ENCODE measurements around the gene DFFA. TPM values are rescaled to one million over a fixed set of nuclear protein-coding genes. Genes with fewer than 3 reads are reported as not detected.
"Not testable (repeated sequence)": the region's sequence is repeated elsewhere in the genome, so short reads cannot be mapped to it uniquely, and the experiment has no call there.

Gene DFFA
- total and polyA plus RNA-seq, 8 donors, result 37.6 to 45.6 (median 42.3) TPM

GRCh38 chr1:10506677-10507047, 34.3 kb upstream of the DFFA start:
- no peak overlapping the region for H3K27ac ChIP-seq
- intact Hi-C loops (cut with DNase I), result no loop called here
- H3K27me3 ChIP-seq, result no peaks in the 10 kb centered on the region
- no peaks in the 10 kb centered on the region for H3K9me3 ChIP-seq
- H3K36me3 ChIP-seq, result no peaks in the 10 kb centered on the region
- peaks cover 21 to 40% of the 10 kb centered on the region in 2 donors for H3K4me1 ChIP-seq
- no peak for ATAC-seq
- DNase-seq, result no peak
- no peak for TF ChIP-seq CTCF (IDR thresholded peaks at IDR 0.05)
- no peak overlapping the region for H3K4me3 ChIP-seq

GRCh38 chr1:10506046-10506676, 33.8 kb upstream of the DFFA start:
- peaks cover 16 to 37% of the 10 kb centered on the region in 2 donors for H3K4me1 ChIP-seq
- DNase-seq; H3K27me3 ChIP-seq; intact Hi-C loops (cut with DNase I); H3K4me3 ChIP-seq; H3K9me3 ChIP-seq; ATAC-seq; H3K27ac ChIP-seq; H3K36me3 ChIP-seq: not testable (repeated sequence)

- Histone ChIP-seq H3K4me3 (no peak overlapping the region), H3K27me3 (no peaks in the 10 kb centered on the region), H3K36me3 (no peaks in the 10 kb centered on the region), H3K9me3 (no peaks in the 10 kb centered on the region), H3K27ac (no peak overlapping the region), H3K4me1 (peaks cover 4 to 24% of the 10 kb centered on the region in 2 donors)
- DNase-seq (no peak), ATAC-seq (no peak)
- TF ChIP-seq CTCF (IDR thresholded peaks at IDR 0.05), result no peak
- intact Hi-C loops (cut with DNase I), result no loop called here
These were observed 31.9 kb upstream of the DFFA start for GRCh38 chr1:10504249-10504648.

GRCh38 chr1:10502206-10502605, 29.9 kb upstream of the DFFA start:
- intact Hi-C loops (cut with DNase I), result no loop called here

GRCh38 chr1:10498231-10498630, 25.9 kb upstream of the DFFA start:
- H3K4me3 ChIP-seq, result no peak overlapping the region
- H3K36me3 ChIP-seq, result peaks cover 0 to 9% of the 10 kb centered on the region in 2 donors
- no peak for TF ChIP-seq CTCF (IDR thresholded peaks at IDR 0.05)
- peaks cover 10 to 29% of the 10 kb centered on the region in 2 donors for H3K4me1 ChIP-seq
- no peak for DNase-seq
- intact Hi-C loops (cut with DNase I), result loop anchor here in 1 of 2 donors (10.0 kb wide), 2 partner anchors 63 to 367 kb away; partner anchors contain the start of gene CENPS
- no peak for ATAC-seq
- no peak overlapping the region for H3K27ac ChIP-seq
- H3K27me3 ChIP-seq, result no peaks in the 10 kb centered on the region
- no peaks in the 10 kb centered on the region for H3K9me3 ChIP-seq

More at GRCh38 chr1:10502206-10502605, 29.9 kb upstream of the DFFA start:
- DNase-seq (no peak), ATAC-seq (no peak)
- Histone ChIP-seq H3K4me3 (no peak overlapping the region), H3K4me1 (peaks cover 0 to 14% of the 10 kb centered on the region in 2 donors), H3K9me3 (no peaks in the 10 kb centered on the region), H3K36me3 (no peaks in the 10 kb centered on the region), H3K27me3 (no peaks in the 10 kb centered on the region), H3K27ac (no peak overlapping the region)
- no peak for TF ChIP-seq CTCF (IDR thresholded peaks at IDR 0.05)

- Histone ChIP-seq H3K36me3 (peaks cover 0 to 9% of the 10 kb centered on the region in 2 donors), H3K27me3 (no peaks in the 10 kb centered on the region), H3K4me1 (peaks cover 10 to 24% of the 10 kb centered on the region in 2 donors), H3K27ac (no peak overlapping the region), H3K9me3 (no peaks in the 10 kb centered on the region), H3K4me3 (no peak overlapping the region)
- TF ChIP-seq CTCF (IDR thresholded peaks at IDR 0.05), result no peak
- no peak for DNase-seq
- intact Hi-C loops (cut with DNase I), result loop anchor here in 1 of 2 donors (10.0 kb wide), 2 partner anchors 62 to 368 kb away; partner anchors contain the start of gene CENPS
- ATAC-seq, result no peak
These were observed 24.8 kb upstream of the DFFA start for GRCh38 chr1:10497109-10497508.
